Stimulated activated CD4-positive, alpha-beta T cell treated with anti-CD3 and anti-CD28 coated beads, Interleukin-1b, Interleukin-23, amount 100 ng/mL, for 4 hours (primary cell): Measurements from ENCODE around the gene XIRP1.
"Not testable (repeated sequence)": the region's sequence is repeated elsewhere in the genome, so short reads cannot be mapped to it uniquely, and the experiment has no call there.

Experiments
- DNase-seq, 2 donors: peaks; one replicate each; pipeline ENCODE4 v3.0.0-alpha.2; 2020; ENCODE audit warnings: low read depth in 2 of 2

XIRP1 gene, protein sequence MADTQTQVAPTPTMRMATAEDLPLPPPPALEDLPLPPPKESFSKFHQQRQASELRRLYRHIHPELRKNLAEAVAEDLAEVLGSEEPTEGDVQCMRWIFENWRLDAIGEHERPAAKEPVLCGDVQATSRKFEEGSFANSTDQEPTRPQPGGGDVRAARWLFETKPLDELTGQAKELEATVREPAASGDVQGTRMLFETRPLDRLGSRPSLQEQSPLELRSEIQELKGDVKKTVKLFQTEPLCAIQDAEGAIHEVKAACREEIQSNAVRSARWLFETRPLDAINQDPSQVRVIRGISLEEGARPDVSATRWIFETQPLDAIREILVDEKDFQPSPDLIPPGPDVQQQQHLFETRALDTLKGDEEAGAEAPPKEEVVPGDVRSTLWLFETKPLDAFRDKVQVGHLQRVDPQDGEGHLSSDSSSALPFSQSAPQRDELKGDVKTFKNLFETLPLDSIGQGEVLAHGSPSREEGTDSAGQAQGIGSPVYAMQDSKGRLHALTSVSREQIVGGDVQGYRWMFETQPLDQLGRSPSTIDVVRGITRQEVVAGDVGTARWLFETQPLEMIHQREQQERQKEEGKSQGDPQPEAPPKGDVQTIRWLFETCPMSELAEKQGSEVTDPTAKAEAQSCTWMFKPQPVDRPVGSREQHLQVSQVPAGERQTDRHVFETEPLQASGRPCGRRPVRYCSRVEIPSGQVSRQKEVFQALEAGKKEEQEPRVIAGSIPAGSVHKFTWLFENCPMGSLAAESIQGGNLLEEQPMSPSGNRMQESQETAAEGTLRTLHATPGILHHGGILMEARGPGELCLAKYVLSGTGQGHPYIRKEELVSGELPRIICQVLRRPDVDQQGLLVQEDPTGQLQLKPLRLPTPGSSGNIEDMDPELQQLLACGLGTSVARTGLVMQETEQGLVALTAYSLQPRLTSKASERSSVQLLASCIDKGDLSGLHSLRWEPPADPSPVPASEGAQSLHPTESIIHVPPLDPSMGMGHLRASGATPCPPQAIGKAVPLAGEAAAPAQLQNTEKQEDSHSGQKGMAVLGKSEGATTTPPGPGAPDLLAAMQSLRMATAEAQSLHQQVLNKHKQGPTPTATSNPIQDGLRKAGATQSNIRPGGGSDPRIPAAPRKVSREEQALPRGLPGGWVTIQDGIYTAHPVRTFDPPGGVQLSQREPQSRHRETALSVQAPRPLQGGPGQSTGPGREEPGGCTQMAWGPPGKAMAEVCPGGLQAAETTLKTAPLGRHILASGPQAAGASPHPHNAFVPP (N-terminal part only)

GRCh38 chr3:39192490-39193092 is at the start of gene XIRP1:
TSS of gene XIRP1 (minus strand) at chr3:39192595. CDS start at chr3:39189445, 3,150 bp downstream.
- no peak for DNase-seq

DNA sequence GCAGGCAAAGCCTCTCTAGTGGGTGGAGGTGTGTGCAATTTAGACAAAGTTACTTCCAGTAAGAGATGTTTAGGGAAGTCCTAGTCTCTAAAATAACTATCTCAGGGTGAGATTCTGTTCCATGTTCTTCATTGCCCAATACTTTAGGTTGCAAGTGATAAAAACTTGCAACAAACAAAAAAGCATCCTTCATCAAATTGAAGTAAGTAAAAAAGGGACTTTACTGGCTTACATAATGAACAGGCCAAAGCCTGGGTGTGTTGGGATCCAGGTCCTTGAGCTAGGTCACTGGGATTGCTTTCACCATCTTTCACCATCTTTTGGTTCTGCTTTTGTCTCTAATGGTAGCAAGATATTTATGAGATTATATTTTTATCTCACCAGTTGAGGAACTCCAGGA is 49.2 kb upstream of the XIRP1 start:
- no peak for DNase-seq

DNA sequence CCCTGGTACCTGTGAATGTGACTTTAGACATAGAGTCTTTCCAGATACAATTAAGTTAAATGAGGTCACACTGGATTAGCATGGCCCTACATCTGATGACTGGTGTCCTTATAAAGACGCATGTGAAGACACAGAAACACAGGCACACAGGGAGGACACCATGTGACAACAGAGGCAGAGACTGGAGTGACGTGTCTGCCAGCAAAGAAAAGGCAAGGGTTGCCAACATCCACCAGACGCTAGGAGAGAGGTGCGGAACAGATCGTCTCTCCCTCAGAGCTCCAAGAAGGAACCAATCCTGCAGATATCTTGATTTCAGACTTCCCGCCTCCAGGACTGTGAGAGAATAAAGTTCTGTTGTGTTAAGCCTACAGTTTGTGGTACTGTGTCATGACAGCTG is 44.6 kb upstream of the XIRP1 start:
- DNase-seq: no peak

DNA sequence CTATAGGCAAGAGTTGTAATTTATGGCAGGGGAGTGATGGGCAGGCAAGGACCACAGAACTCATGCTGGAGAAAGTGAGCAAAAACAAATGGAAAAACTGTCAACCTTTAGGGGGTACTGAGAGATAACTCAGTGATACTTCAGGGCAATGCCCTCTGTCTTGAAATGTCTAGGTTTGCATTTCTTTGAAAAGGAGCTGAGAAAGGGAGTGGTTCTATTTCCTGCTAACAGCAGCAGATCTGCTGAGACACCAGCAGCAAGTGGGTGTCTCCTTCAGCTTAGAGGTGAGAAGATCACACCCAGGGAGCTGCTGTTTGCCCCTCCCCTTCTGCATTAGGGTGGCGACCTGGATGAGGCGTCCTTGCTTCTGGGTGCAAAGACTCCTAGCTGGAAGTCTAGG is 42.3 kb upstream of the XIRP1 start:
- DNase-seq: no peak

GRCh38 chr3:39232859-39233258 is 40.5 kb upstream of the XIRP1 start:
- no peak for DNase-seq

DNA sequence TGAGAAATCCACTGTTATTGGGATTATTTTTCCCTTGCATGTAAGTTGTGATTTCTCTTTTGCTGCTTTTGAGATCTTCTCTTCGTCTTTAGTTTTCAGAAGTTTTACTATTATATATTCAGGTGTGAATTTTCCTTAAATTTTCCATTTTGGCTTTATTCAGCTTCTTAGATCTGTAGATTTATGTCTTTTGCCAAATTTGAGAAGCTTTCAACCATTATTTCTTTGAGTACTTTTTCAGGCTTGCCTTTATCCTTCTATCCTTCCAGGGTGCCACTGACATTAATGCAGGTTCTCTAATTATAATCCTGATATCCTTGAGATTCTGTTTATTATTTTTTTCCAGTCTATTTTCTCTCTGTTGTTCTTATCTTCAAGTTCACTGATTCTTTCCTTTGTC is 38.1 kb upstream of the XIRP1 start:
- DNase-seq: no peak

- DNase-seq: no peak
Measured at GRCh38 chr3:39228496-39228895, 36.1 kb upstream of the XIRP1 start.

DNA sequence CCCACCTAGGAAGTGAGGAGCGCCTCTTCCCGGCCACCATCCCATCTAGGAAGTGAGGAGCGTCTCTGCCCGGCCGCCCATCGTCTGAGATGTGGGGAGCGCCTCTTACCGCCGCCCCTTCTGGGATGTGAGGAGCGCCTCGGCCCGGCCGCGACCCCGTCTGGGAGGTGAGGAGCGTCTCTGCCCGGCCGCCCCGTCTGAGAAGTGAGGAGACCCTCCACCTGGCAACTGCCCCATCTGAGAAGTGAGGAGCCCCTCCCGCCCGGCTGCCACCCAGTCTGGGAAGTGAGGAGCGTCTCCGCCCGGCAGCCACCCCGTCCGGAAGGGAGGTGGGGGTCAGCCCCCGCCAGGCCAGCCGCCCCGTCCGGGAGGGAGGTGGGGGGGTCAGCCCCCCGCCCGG is 35.2 kb upstream of the XIRP1 start:
- not testable (repeated sequence) for DNase-seq

DNA sequence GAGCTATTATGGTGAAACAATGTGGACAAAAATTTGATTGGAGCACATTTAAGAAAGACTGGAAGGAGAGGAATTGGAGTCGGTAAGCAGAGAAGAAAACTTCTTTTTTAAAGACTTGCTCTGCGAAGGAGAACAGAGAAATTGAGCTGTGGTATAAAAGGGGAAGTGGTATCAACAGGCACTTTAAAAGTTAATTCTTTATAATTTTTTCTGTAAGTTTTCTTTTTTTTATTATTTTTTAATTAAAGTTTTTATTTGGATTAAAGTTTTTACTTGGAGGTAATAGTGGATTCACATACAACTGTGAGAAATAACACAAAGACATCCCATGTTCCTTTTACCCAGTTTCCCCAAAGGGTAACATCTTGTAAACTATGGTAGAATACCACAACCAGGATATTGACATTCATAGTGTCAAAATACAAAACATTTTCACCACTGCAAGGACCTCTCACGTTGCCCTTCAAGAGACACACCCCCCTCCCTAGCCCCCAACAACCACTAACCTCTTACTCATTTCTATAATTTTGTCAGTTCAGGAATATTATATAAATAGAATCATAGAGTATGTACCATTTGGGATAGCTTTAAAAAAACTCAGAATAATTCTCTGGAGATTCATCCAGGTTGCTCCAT is 33.8 kb upstream of the XIRP1 start:
- DNase-seq: no peak

- no peak for DNase-seq
Measured at GRCh38 chr3:39224288-39224687, 31.9 kb upstream of the XIRP1 start.

DNA sequence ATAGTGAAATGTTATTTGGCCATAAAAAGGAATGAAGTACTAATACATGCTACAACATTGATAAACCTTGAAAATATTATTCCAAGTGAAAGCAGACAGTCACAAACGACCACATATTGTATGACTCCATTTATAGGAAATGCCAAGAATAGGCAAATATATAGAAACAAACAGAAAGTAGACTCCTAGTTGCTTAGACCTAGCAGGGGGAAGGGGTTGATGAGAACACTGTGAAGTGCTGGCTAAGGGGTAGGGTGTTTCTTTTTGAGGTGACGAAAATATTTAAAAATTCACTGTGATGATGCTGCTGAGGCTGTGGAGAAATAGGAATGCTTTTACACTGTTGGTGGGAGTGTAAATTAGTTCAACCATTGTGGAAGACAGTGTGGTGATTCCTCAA is 30.5 kb upstream of the XIRP1 start:
- no peak for DNase-seq

DNA sequence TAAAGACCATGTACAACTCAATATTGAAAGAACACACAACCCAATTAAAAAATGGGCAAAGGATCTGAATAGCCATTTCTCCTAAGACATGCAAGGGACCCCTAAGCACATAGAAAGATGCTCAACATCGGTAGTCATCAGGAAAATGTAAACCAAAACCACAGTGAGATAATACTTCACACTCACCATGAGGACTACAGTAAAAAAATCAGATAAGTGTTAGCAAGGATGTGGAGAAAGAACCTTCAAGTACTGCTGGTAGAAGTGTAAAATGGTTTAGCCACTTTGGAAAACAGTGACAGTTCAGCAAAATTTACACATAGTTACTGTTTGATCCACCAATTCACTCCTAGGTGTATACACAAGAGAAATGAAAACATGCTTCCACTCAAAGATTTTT is 30.1 kb upstream of the XIRP1 start:
- DNase-seq: no peak

DNA sequence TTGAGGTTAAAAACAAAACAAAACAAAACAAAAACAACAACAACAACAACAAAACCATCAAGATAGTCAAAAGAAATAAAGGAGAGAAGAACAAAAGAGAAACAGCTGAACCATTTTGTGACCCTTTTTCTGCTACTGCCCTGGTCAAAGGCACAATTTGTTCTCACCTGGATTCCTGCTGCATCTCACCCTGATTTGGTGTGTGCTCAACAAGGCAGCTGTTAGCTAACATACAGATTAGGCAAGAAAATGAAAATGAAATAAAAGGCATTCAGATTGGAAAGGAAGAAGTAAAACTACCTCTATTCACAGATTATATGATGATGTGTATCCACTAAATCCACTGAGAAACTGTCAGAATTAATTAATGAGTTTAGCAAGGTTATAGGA is 28.7 kb upstream of the XIRP1 start:
- DNase-seq: no peak

- no peak for DNase-seq
Measured at GRCh38 chr3:39220407-39221140, 28.2 kb upstream of the XIRP1 start.

- no peak for DNase-seq
Measured at GRCh38 chr3:39219702-39220101, 27.3 kb upstream of the XIRP1 start.

GRCh38 chr3:39216176-39216790 is 23.9 kb upstream of the XIRP1 start:
- DNase-seq: no peak

DNA sequence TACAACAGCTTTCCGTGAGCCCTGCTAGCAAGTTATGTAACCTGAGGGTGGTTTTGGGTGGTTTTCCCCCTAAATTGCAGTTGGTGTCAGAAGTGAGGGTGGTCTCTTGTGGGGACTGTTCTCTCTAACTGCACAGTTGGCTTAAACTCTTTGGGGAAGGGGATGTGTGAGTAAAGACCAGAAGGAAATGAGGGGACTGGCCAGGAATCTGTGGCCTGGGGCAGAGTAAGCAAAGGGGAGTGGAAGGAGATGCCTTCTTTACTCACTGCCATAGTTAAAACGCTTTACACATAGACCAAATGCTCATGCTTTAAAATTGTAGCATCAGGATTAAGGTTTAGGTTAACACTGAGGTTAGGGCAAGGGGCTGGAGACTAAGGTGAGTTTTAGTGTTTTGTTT is 21.2 kb upstream of the XIRP1 start:
- no peak for DNase-seq

- DNase-seq: no peak
Measured at GRCh38 chr3:39212665-39213064, 20.3 kb upstream of the XIRP1 start.

DNA sequence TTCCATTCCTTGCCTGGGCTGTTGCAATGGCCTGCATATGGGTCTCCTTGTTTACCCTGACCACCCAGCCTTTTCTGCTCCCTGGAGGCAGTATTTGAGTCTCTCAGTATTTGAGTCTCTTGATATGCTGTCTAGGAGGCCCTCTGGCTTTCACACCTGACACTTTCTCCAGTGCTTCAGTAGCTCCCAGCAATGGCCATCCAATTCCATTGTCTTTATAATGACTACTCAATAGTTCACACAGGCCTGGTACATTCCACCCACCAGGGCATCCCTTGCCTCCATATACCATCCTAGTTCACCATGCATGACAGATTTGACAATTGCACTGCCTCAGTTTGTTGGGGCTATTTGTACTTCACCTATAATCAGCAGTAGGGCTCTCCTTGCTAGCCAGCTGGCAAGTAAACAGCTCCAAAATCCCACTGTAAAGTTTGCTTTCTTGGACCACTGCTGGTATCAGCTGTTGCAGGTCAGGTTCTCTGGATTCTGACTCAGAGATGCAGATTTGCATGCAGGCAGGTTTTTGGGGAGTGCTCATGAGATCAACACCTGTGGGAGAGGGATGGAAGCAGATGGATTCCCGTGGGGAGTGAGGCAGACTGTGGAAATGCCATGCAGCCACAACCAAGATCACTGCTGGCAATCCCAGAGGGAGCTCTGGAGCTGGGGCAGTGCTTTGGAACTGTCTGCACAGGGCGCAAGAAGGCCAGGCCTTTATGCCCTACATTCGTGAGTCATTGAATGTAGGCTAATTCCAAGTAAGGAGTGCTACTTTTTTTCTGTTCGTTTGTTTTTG is 19.1 kb upstream of the XIRP1 start:
- no peak for DNase-seq
